Panc1 (cell line): ENCODE data around the gene ALDH4A1. TPM values are rescaled to one million over a fixed set of nuclear protein-coding genes. Genes with fewer than 3 reads are reported as not detected.

Experiments used
- ATAC-seq: fragments of 200-7000 bp; cut with Tn5 transposase; 2 replicates; pipeline ENCODE4 v1.9.1; 2020; ENCODE audit warnings: mild to moderate bottlenecking, moderate library complexity
- BruUV-seq: library from RNA; stranded (reverse); fragments of 400-500 nt; replicated peaks from 2 replicates; lab custom pipeline; 2021; lab: Mats Ljungman, UMichigan
- CTCF ChIA-PET: fragments of 300-600 bp; sonication (Branson Sonifier 250); formaldehyde crosslinking; loops from one replicate; lab custom pipeline; 2022; ENCODE audit warnings: antibody characterized with exemption; lab: Charles Lee
- POLR2A ChIA-PET: fragments of 300-600 bp; sonication (Branson Sonifier 250); formaldehyde crosslinking; loops from one replicate; lab custom pipeline; 2022; ENCODE audit warnings: antibody characterized with exemption; lab: Charles Lee
- DNase-seq: peaks from one replicate; pipeline ENCODE4 v3.0.0-alpha.2; 2010; ENCODE audit warnings: low read depth, low spot score
- H3K27ac ChIP-seq: 2 replicates; pipeline ENCODE4 v1.5.1; 2011; ENCODE audit warnings: mild to moderate bottlenecking, low read length, inconsistent platforms
- H3K27me3 ChIP-seq: fragments of 200-500 bp; sonication (Bioruptor generic); 2 replicates; pipeline ENCODE4 v1.6.0; 2014; ENCODE audit warnings: low read length, inconsistent platforms; ENCODE audit not compliant: control insufficient read depth, insufficient read depth
- H3K36me3 ChIP-seq: fragments of 200-500 bp; sonication (Bioruptor generic); 2 replicates; pipeline ENCODE4 v1.5.1; 2014; ENCODE audit warnings: inconsistent platforms, mild to moderate bottlenecking, low read length, moderate library complexity; ENCODE audit not compliant: control insufficient read depth, insufficient read depth
- H3K4me1 ChIP-seq: 2 replicates; pipeline ENCODE4 v1.5.1; 2011; ENCODE audit warnings: inconsistent platforms, mild to moderate bottlenecking, low read length, moderate library complexity; ENCODE audit not compliant: control insufficient read depth, insufficient read depth
- H3K4me3 ChIP-seq, 2 experiments: 2 replicates each; pipeline ENCODE4 v1.5.1; 2011 to 2012; ENCODE audit warnings: low read depth in 2 of 2, low read length in 2 of 2, mild to moderate bottlenecking in 2 of 2, inconsistent platforms in 1 of 2, moderate library complexity in 1 of 2
- H3K9me3 ChIP-seq: fragments of 200-500 bp; sonication (Bioruptor generic); 2 replicates; pipeline ENCODE4 v1.5.1; 2014; ENCODE audit warnings: low read depth, mild to moderate bottlenecking, inconsistent platforms, low read length, moderate library complexity; ENCODE audit not compliant: control insufficient read depth, insufficient read depth
- CTCF ChIP-seq: fragments of 450-650 bp; IDR thresholded peaks from 2 replicates; pipeline ENCODE4 v1.5.1; 2017; ENCODE audit warnings: mild to moderate bottlenecking
- POLR2AphosphoS5 ChIP-seq: IDR thresholded peaks from 2 replicates; pipeline ENCODE4 v1.6.1; 2012; ENCODE audit warnings: mild to moderate bottlenecking, low read depth, low read length, moderate library complexity
- REST ChIP-seq, 2 experiments: IDR thresholded peaks; 2 replicates each; pipeline ENCODE4 v1.6.1; 2011 to 2012; ENCODE audit warnings: low read depth in 2 of 2, control low read depth in 1 of 2, low read length in 1 of 2, mild to moderate bottlenecking in 1 of 2, moderate library complexity in 1 of 2; ENCODE audit not compliant: insufficient read depth in 1 of 2
- SIN3A ChIP-seq: IDR thresholded peaks from 2 replicates; pipeline ENCODE4 v1.6.1; 2012; ENCODE audit warnings: low read depth, mild to moderate bottlenecking, low read length, moderate library complexity, borderline replicate concordance; ENCODE audit not compliant: insufficient read depth
- TCF7L2 ChIP-seq: IDR thresholded peaks from 2 replicates; pipeline ENCODE4 v1.6.1; 2011; ENCODE audit warnings: mild to moderate bottlenecking, low read depth, low read length, inconsistent platforms
- in situ Hi-C: cut with HindIII; loops from 2 replicates; pipeline ENCODE4 v1.10.0; 2016; ENCODE audit warnings: low sequenced_read_pairs, low pct_unique_long_range_greater_than_20kb
- intact Hi-C: fragments of 100-400 bp; cut with micrococcal nuclease; formaldehyde crosslinking; loops from one replicate; pipeline ENCODE4 v1.10.0; 2022; ENCODE audit not compliant: unreplicated experiment
- total RNA-seq: library from RNA; stranded (reverse); gene quantifications from one replicate; pipeline ENCODE4 v1.2.1, GENCODE V29; 2021; ENCODE audit not compliant: unreplicated experiment

Gene ALDH4A1
- total RNA-seq, 1 experiment from 2014 or later = 21.7 TPM

- DNase-seq = no peak
- ATAC-seq = peak; percentile 46
- BruUV-seq = no TSS peak
These were observed 36.3 kb upstream of the ALDH4A1 start for GRCh38 chr1:18938707-18939070.

DNA sequence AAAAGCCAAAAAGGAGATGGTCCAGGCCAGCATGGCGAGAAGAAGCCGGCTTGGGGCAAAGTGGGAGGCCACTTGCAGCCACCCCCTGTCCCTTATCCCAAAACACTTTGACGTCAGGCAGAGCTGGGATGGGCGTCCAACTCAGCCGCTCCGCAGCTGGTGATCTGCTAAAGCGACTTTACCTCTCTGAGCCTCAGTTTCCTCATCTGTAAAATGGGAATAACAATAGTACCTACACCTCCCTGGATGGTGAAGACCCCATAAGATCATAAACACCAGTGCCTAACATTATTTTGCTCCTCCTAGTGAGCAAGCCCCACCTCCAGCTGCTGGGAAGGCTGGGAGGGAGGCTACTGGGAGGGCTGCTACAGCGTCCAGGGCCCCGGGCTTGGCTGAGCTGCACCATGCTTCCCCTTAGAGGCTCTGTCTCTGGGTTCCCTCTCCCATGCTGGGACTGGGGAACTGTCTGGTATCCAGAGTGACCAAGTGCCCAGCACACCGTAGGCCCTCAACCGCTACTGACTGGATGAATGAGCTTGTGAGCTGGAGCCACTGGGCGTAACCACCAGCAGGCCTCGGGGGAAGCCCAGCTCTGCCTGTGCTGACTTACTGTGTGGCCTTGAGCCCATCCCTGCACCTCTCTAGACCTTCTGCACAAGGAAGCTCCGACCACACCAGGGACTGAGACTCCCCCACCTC lies 35.8 kb upstream of the ALDH4A1 start:
- peak; percentile 70 for ATAC-seq
- H3K4me1 ChIP-seq = peaks cover 95% of the 10 kb centered on the region
- DNase-seq = no peak
- in situ Hi-C loops = no loop called here
- H3K27ac ChIP-seq = peak overlapping the region; percentile 84
- no TSS peak for BruUV-seq
- ChIA-PET CTCF (interaction anchor here (1.6 to 1.8 kb wide), 2 partner anchors 12 to 25 kb away, joined by 4 to 7 read pairs; no protein-coding TSS in a partner anchor), POLR2A (interaction anchor here (1.0 kb wide), 1 partner anchor 10 kb away, joined by 3 read pairs; no protein-coding TSS in a partner anchor)
- TF ChIP-seq CTCF = no peak
- TF ChIP-seq SIN3A = no peak
- TF ChIP-seq REST (IDR thresholded peaks at IDR 0.05; ENCODE audit: insufficient read depth in 1 of 2, low read depth in 2 of 2, low read length in 1 of 2) = no peak
- no peak for TF ChIP-seq POLR2AphosphoS5
- TF ChIP-seq TCF7L2 = no peak
- H3K36me3 ChIP-seq = no peaks in the 10 kb centered on the region
- intact Hi-C loops = no loop called here
- H3K4me3 ChIP-seq = no peak overlapping the region
- no peaks in the 10 kb centered on the region for H3K9me3 ChIP-seq
- H3K27me3 ChIP-seq = no peaks in the 10 kb centered on the region

More at GRCh38 chr1:18938707-18939070, 36.3 kb upstream of the ALDH4A1 start:
- H3K4me3 ChIP-seq = peak overlapping the region in 1 of 2 experiments; percentile 4; a peak in 1 of 4 replicates
- peaks cover 92% of the 10 kb centered on the region for H3K4me1 ChIP-seq
- ChIA-PET POLR2A (interaction anchor here (1.0 kb wide), 1 partner anchor 11 kb away, joined by 3 read pairs; no protein-coding TSS in a partner anchor), CTCF (interaction anchor here (1.6 to 1.8 kb wide), 2 partner anchors 12 to 26 kb away, joined by 4 to 7 read pairs; no protein-coding TSS in a partner anchor)
- intact Hi-C loops (no loop called here), in situ Hi-C loops (no loop called here)
- no peaks in the 10 kb centered on the region for H3K27me3 ChIP-seq
- TF ChIP-seq TCF7L2 (no peak), POLR2AphosphoS5 (0 out of 2 replicates have a peak, but pooled peaks have one; percentile 21), CTCF (no peak), SIN3A (no peak)
- peak overlapping the region; percentile 84 for H3K27ac ChIP-seq
- H3K9me3 ChIP-seq = no peaks in the 10 kb centered on the region
- no peaks in the 10 kb centered on the region for H3K36me3 ChIP-seq
